Kidney (tissue), 14 donors: ENCODE data around the gene FMNL3. TPM values are rescaled to one million over a fixed set of nuclear protein-coding genes. Genes with fewer than 3 reads are reported as not detected.
"Not testable (repeated sequence)": the region's sequence is repeated elsewhere in the genome, so short reads cannot be mapped to it uniquely, and the experiment has no call there.

Source experiments
- DNase-seq, 5 donors: peaks; one replicate each; pipeline ENCODE4 v3.0.0-alpha.2; 2013 to 2020
- FAIRE-seq: peaks from 2 replicates; lab custom pipeline; 2012; peaks lifted over from hg19 to GRCh38; lab: Jason Lieb, UNC
- H3K27ac ChIP-seq, 2 donors: one replicate each; pipeline ENCODE4 v1.7.0; 2013; ENCODE audit warnings: low read depth in 2 of 2, low read length in 2 of 2, inconsistent platforms in 1 of 2
- H3K27me3 ChIP-seq: one replicate; pipeline ENCODE4 v1.7.1; 2013; ENCODE audit warnings: low read length, inconsistent platforms; ENCODE audit not compliant: control insufficient read depth, insufficient read depth
- H3K36me3 ChIP-seq, 3 donors: one replicate each; pipeline versions ENCODE4 v1.7.0 to v1.7.1; 2013; ENCODE audit warnings: low read length in 3 of 3, control low read depth in 1 of 3, inconsistent platforms in 1 of 3; ENCODE audit not compliant: insufficient read depth in 3 of 3, control insufficient read depth in 2 of 3
- H3K4me1 ChIP-seq, 3 donors: one replicate each; pipeline versions ENCODE4 v1.7.0 to v1.7.1; 2013; ENCODE audit warnings: low read length in 3 of 3, inconsistent platforms in 1 of 3, low read depth in 1 of 3; ENCODE audit not compliant: control insufficient read depth in 2 of 3, insufficient read depth in 2 of 3
- H3K4me3 ChIP-seq, 3 donors: one replicate each; pipeline versions ENCODE4 v1.7.0 to v1.8.1; 2013; ENCODE audit warnings: low read length in 3 of 3, control low read depth in 1 of 3, inconsistent platforms in 1 of 3
- H3K9ac ChIP-seq, 3 donors: one replicate each; pipeline versions ENCODE4 v1.7.0 to v1.7.1; 2013; ENCODE audit warnings: low read length in 3 of 3, control low read depth in 1 of 3, inconsistent platforms in 1 of 3
- H3K9me3 ChIP-seq, 3 donors: one replicate each; pipeline versions ENCODE4 v1.7.0 to v1.7.1; 2013; ENCODE audit warnings: low read length in 3 of 3, control low read depth in 1 of 3, inconsistent platforms in 1 of 3; ENCODE audit not compliant: control insufficient read depth in 2 of 3, insufficient read depth in 1 of 3
- intact Hi-C: fragments of 100-400 bp; cut with DNase I; formaldehyde crosslinking; loops from one replicate; pipeline ENCODE4 v1.11.1; 2022
- polyA plus RNA-seq: library from polyadenylated mRNA; stranded (reverse); fragments of 350-450 nt; fragmentation: Illumina TruSeq; extraction: RNeasy Lipid Tissue Mini Kit (QIAGEN cat#74804); gene quantifications from one replicate; pipeline ENCODE4 v1.2.3, GENCODE V29; 2014; ENCODE audit warnings: low read depth, low replicate concordance; ENCODE audit not compliant: insufficient read depth
- total RNA-seq: library from RNA; stranded (reverse); fragmentation: NEBNext Ultra II Directional; extraction: Animal tissue kit (Norgen Biotek cat#: 25700); gene quantifications from one replicate; pipeline ENCODE4 v1.2.1, GENCODE V29; 2021
- TF ChIP-seq, protein P1 (sequence below): IDR thresholded peaks from 3 replicates; pipeline ENCODE4 v1.5.1; 2012; ENCODE audit warnings: mild to moderate bottlenecking, moderate library complexity, borderline replicate concordance; ENCODE audit not compliant: insufficient read depth; ENCODE audit errors: extremely low read depth
- donor health status: control.
- donor health status: control.
- donor health status: control.
- donor health status: control.
- donor health status: control.
- donor health status: DM: yes; HTN: yes; CAD: no.
- donor health status: Normal renal cell carcinoma (clear cell type).

The FMNL3 gene
- total and polyA plus RNA-seq, 2 donors from 2014 or later = 6.3 to 25.6 TPM

DNA sequence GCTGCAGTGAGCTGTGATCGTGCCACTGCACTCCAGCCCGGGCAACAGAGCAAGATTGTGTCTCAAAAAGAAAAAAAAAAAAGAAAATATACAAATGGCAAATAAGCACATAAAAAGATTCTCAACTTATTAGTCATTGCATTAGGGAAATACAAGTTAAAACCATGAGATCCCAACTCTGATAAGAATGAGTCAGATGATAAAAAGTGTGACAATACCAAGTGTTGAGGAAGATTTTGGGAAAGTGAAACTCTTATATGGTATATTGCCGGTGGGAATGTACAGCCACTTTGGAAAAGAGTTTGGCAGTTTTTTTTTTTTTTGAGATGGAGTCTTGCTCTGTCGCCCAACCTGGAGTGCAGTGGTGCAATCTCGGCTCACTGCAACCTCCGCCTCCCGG, 91.5 kb downstream of the FMNL3 start:
- intact Hi-C loops = no loop called here
- Histone ChIP-seq H3K27me3 (no peaks in the 10 kb centered on the region), H3K9ac (no peak overlapping the region), H3K4me3 (no peak overlapping the region), H3K9me3 (no peaks in the 10 kb centered on the region), H3K27ac (no peak overlapping the region), H3K36me3 (no peaks in the 10 kb centered on the region), H3K4me1 (no peaks in the 10 kb centered on the region)
- no peak for DNase-seq
- no peak for FAIRE-seq
- TF ChIP-seq, protein P1, sequence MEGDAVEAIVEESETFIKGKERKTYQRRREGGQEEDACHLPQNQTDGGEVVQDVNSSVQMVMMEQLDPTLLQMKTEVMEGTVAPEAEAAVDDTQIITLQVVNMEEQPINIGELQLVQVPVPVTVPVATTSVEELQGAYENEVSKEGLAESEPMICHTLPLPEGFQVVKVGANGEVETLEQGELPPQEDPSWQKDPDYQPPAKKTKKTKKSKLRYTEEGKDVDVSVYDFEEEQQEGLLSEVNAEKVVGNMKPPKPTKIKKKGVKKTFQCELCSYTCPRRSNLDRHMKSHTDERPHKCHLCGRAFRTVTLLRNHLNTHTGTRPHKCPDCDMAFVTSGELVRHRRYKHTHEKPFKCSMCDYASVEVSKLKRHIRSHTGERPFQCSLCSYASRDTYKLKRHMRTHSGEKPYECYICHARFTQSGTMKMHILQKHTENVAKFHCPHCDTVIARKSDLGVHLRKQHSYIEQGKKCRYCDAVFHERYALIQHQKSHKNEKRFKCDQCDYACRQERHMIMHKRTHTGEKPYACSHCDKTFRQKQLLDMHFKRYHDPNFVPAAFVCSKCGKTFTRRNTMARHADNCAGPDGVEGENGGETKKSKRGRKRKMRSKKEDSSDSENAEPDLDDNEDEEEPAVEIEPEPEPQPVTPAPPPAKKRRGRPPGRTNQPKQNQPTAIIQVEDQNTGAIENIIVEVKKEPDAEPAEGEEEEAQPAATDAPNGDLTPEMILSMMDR = no peak

DNA sequence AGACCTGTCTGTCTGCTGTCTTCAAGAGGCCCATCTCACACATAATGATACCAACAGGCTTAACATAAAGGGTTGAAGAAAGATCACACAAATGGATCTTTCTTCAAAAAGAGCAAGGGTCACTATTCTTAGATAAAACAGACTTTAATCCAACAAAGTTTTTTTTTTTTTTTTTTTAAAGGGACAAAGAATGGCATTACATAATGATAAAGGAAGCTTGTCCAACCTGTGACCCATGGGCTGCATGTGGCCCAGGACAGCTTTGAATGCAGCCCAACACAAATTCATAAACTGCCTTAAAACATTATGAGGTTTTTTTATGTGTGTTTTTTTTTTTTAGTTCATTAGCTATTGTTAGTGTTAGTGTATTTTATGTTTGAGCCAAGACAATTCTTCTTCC, 95.0 kb downstream of the FMNL3 start:
- no peaks in the 10 kb centered on the region for H3K9me3 ChIP-seq
- intact Hi-C loops = no loop called here
- H3K9ac ChIP-seq = no peak overlapping the region
- no peak for FAIRE-seq
- no peak for DNase-seq
- no peak overlapping the region for H3K27ac ChIP-seq
- H3K4me3 ChIP-seq = no peak overlapping the region
- H3K4me1 ChIP-seq = no peaks in the 10 kb centered on the region
- no peaks in the 10 kb centered on the region for H3K27me3 ChIP-seq
- TF ChIP-seq, protein P1 = no peak
- no peaks in the 10 kb centered on the region for H3K36me3 ChIP-seq

DNA sequence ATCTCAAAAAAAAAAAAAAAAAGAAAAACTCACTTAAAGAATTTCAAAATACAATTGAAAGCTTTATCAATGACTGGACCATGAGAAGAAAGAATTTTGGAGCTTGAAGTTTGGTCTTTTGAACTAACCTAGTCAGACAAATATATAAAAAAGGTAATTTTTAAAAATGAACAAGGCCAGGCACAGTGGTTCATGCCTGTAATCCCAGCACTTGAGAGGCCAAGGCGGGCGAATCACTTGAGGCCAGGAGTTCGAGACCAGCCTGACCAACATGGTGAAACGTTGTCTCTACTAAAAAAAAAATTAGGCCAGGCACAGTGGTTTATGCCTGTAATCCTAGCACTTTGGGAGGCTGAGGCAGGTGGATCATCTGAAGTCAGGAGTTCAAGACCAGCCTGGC, 96.4 kb downstream of the FMNL3 start:
- DNase-seq, FAIRE-seq, H3K36me3 ChIP-seq, H3K4me1 ChIP-seq, H3K27ac ChIP-seq, H3K9me3 ChIP-seq, intact Hi-C loops, H3K9ac ChIP-seq, H3K27me3 ChIP-seq, H3K4me3 ChIP-seq: not testable (repeated sequence)

DNA sequence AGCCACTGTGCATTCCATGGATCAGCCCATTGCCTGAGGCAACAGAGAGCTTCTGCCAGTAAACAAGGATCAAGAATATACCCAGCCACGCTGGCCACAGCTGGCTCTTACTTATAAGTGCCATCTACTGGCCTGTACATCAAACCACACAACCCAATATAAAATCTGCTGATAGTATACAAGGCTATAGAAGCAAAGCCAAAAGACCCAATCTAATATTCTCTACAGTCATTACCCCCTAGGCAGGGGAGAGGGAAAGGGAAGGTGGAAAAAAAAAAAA, 97.4 kb downstream of the FMNL3 start:
- Histone ChIP-seq H3K27ac (no peak overlapping the region), H3K27me3 (no peaks in the 10 kb centered on the region), H3K4me1 (peaks cover 0 to 4% (median 0%) of the 10 kb centered on the region in 3 donors), H3K4me3 (no peak overlapping the region), H3K36me3 (no peaks in the 10 kb centered on the region), H3K9ac (no peak overlapping the region), H3K9me3 (no peaks in the 10 kb centered on the region)
- FAIRE-seq (no peak), DNase-seq (no peak)
- intact Hi-C loops = no loop called here
- TF ChIP-seq, protein P1 = no peak
